Stimulated activated CD4-positive, alpha-beta T cell treated with anti-CD3 and anti-CD28 coated beads, Interleukin-15, amount 100 ng/mL, for 24 hours (primary cell): ENCODE results near the gene P3H3.

Experiments used
- DNase-seq: peaks from one replicate; pipeline ENCODE4 v3.0.0-alpha.2; 2020

Gene P3H3

GRCh38 chr12:6799147-6799546 is 29.1 kb upstream of the P3H3 start:
- DNase-seq: no peak

GRCh38 chr12:6807170-6807569 is 21.0 kb upstream of the P3H3 start:
- no peak for DNase-seq

- DNase-seq: no peak
Observed at GRCh38 chr12:6809056-6809455, 19.2 kb upstream of the P3H3 start.

GRCh38 chr12:6810758-6811157 is 17.4 kb upstream of the P3H3 start:
- no peak for DNase-seq

GRCh38 chr12:6813363-6813762 is 14.8 kb upstream of the P3H3 start:
- no peak for DNase-seq

GRCh38 chr12:6816598-6816997 is 11.6 kb upstream of the P3H3 start:
- no peak for DNase-seq

GRCh38 chr12:6817098-6817497 is 11.1 kb upstream of the P3H3 start:
- no peak for DNase-seq

- no peak for DNase-seq
Observed at GRCh38 chr12:6817662-6818157, 10.5 kb upstream of the P3H3 start.

- no peak for DNase-seq
Observed at GRCh38 chr12:6818222-6818621, 10.0 kb upstream of the P3H3 start.

- no peak for DNase-seq
Observed at GRCh38 chr12:6818645-6819044, 9.6 kb upstream of the P3H3 start.

- no peak for DNase-seq
Observed at GRCh38 chr12:6819106-6820030, 8.8 kb upstream of the P3H3 start.

- no peak for DNase-seq
Observed at GRCh38 chr12:6820166-6820565, 8.0 kb upstream of the P3H3 start.

GRCh38 chr12:6821591-6822425 is 6.4 kb upstream of the P3H3 start, which contains the start of gene GPR162:
Gene GPR162 (plus strand): TSS chr12:6821821. CDS start chr12:6823899, 2,078 bp downstream.
- peak; percentile 31 for DNase-seq

- DNase-seq: no peak
Observed at GRCh38 chr12:6822426-6823135, 5.6 kb upstream of the P3H3 start.

GRCh38 chr12:6823182-6824084 is 4.8 kb upstream of the P3H3 start:
- no peak for DNase-seq

GRCh38 chr12:6824085-6824775 is 4.0 kb upstream of the P3H3 start:
- DNase-seq: no peak

GRCh38 chr12:6824901-6825381 is 3.3 kb upstream of the P3H3 start:
- no peak for DNase-seq

- DNase-seq: peak; percentile 88
Observed at GRCh38 chr12:6825398-6826124, 2.6 kb upstream of the P3H3 start.

- DNase-seq: no peak
Observed at GRCh38 chr12:6826125-6826733, 2.0 kb upstream of the P3H3 start.
